LNCAP (cell line): ENCODE data around the gene KCTD3.

Experiments used
- TF ChIP-seq, protein P1 (sequence below): fragments of 450-650 bp; IDR thresholded peaks from 2 replicates; pipeline ENCODE4 v1.5.1; 2017; ENCODE audit warnings: mild to moderate bottlenecking

The KCTD3 gene

DNA sequence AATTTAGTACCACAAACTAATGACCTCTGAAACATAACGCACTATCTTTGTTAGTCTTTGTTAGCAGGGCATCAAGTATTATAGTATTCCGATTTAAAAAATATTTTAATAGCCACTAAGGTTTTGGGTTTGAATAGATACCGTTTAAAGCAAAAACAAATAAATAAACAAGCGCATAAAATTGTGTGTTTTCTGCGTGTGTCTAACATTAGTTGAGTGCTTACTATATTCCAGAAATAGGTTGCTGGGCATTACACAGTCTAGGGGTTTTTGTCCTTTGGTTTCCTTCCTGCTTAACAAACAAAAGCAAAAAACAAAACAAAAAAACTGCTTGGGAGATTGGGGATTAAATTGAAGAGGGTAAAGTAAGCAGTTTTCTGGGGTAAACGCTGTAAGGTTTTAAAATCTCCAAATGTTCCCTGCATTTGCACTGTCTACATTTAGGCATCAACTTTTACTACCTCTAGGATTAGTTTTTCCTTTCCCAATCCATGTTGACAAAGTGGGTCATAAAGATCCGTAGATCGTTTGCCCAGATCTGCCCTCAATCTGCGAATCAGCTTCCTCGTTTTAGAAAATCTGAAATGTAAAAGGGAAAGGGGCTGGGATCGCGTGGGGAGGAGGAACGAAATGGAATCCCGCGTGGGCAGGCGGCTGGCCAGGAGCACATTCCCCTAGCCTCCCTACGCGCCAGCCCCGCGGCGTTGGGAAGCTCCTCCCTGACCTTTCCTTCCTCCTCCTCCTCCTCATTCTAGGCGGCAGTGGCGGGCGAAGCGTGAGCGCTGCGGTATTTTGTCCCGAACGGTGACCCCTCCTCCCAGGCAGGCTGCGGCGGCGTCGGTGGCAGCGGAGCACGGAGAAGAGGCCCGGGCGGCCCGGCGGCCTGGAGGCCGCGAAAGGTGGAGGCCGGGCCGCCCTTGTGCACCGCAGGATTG, at the start of gene KCTD3:
KCTD3 (plus strand) TSS at position 749 of the 935 bp plus-strand sequence. CDS start 382 bp downstream, outside the sequence.
- TF ChIP-seq, protein P1, sequence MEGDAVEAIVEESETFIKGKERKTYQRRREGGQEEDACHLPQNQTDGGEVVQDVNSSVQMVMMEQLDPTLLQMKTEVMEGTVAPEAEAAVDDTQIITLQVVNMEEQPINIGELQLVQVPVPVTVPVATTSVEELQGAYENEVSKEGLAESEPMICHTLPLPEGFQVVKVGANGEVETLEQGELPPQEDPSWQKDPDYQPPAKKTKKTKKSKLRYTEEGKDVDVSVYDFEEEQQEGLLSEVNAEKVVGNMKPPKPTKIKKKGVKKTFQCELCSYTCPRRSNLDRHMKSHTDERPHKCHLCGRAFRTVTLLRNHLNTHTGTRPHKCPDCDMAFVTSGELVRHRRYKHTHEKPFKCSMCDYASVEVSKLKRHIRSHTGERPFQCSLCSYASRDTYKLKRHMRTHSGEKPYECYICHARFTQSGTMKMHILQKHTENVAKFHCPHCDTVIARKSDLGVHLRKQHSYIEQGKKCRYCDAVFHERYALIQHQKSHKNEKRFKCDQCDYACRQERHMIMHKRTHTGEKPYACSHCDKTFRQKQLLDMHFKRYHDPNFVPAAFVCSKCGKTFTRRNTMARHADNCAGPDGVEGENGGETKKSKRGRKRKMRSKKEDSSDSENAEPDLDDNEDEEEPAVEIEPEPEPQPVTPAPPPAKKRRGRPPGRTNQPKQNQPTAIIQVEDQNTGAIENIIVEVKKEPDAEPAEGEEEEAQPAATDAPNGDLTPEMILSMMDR: no peak

DNA sequence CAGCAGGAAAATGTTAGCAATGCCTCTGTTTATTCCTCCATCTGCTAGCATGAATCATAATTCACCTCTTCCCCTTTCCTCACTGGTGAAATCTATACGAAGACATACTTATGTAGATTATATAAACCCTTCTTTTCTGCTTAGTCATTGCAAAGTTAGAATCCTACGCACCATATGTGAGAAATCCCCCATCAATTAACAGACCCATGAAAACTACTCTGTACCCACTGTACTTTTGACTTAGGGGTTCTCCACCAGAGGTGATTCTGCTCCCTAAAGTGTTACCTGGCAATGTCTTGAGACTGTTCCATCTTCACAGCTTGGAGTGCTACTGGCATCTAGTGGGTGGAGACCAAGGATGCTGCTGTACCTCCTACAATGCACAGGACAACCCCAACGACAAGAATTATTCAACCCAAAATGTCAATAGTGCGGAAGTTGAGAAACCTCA, 49.6 kb upstream of the KCTD3 start:
- TF ChIP-seq, protein P1: peak; percentile 14; the same call in 1 of the 2 replicates

DNA sequence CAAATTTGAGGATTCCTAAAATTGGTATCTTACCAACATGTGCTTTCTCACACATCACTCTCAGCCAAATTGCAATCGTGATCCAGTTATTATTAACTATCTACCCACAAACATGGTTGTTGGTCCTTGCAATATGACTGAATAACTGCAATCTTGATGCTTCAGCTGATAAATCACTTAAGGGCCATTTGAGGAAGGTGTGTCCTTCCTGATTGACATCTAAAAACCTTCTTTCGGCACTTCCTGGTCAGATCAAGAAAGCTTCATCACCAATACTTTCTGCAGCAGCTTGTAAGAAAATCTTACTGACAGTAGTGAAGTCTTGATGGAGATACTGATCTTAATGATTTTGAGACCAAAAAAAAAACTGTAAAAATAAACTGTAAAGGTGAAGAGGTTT, 48.5 kb upstream of the KCTD3 start:
- TF ChIP-seq, protein P1: no peak

DNA sequence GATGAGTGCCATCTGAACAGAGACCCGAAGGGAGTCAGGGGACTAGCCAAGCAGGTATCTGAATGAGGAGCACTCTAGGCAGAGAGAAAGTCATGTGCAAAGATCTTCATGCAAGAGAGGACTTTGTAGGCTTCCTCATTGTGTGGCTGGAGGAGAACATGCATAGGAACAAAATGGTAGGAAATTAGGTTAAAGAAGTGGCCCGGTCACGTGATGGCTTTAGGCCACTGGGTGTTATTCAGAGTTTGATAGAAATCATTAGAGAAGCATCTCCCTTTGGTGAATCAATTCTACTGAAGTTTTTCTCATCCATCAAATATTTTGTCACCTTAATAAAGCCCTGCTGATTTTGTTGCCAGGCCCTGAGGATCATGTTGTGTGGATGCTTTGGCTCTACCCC, 45.8 kb upstream of the KCTD3 start:
- TF ChIP-seq, protein P1: no peak

DNA sequence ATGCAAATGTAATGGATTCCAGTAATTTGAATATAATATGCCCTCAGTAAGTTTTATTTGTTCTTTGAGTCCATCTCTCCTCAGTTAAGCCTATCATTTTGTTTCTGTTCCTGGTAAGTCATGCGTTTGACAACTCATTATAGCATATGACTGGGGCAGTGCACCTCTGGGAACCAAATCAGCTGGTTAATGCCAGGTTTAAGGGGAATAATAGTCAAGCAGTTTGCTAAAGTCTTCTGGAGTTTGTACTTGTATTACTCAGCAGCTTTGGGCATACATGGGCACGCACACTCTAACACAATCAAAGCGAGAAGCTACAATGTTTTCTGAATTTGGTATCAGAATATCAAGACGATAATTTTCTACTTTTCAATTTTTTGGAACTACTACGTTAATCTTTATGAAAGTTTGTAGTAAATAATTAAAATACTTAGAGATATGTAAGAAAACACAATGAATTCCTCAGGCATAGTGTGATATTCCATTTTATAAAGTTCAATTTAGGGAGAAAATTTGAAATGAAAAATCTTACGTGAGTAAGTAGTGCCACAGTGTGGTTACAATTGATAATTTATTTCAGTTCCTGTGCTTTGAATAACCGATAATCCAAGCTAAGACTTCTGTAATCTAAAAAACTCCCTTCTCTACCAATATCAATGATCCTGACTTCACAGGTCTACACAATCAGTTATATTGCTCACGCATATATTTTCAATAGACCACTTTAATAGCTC, 43.8 kb upstream of the KCTD3 start:
- TF ChIP-seq, protein P1: peak; percentile 32; the same call in 1 of the 2 replicates

DNA sequence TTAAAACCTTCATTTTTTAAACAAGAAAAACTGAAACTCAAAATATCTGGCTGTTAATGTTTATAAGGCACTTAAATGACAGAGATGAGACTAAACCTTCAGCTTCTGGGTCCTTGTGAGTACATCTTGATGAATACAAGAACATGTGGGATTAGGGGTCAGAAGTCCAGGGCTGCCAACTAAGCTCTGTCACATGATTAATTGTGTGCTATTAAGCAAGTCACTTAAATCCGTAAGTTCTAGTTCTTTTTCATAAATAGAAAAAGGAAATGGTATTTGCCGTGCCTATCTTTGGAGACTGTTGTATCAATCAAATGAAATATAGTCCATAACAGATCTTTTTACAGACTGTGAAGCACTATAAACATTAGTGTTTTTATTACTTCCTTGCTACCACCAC, 43.2 kb upstream of the KCTD3 start:
- TF ChIP-seq, protein P1: no peak

DNA sequence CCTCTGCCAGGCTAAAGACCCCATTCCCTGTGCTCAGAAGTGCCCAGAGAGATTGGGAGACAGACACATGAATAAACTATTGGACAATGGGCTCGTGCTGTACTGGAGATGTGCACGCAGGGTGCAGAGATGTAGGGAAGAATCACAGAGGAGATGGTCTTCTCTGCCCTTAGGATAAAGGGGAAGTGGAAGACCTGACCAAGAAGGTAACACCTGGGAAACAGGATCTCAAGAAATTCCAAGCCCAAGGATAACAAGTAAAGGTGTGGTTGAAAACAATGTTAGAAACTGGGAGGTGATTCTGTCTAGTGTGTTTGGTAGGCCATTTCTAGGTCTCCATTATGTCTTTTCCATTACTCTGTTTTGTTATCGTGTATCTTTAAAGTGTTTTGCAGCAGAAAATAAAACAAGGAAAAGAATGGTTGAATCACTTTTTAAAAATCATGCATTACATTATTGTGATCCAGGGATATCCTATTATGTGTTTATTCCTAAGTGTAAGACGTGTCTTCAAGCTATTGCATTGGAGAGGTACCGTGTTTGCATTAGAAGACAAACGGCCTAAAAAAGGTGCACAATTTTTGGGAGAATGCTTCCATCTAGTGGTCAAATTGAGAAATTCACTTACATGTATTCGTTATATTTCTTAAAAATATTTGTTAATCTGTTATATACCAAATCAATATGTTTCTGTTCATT, 40.8 kb upstream of the KCTD3 start:
- TF ChIP-seq, protein P1: peak; percentile 74
